NB4 (cell line): ENCODE data around the gene OSM.

Experiments used
- DNase-seq: peaks from one replicate; pipeline ENCODE4 v3.0.0; 2010; ENCODE audit warnings: low read depth
- H3K4me3 ChIP-seq: one replicate; pipeline ENCODE4 v1.5.1; 2011; ENCODE audit warnings: mild to moderate bottlenecking, low read depth, low read length, moderate library complexity
- CTCF ChIP-seq: IDR thresholded peaks from one replicate; pipeline ENCODE4 v1.5.1; 2012; ENCODE audit warnings: low read depth, low read length
- MAX ChIP-seq: IDR thresholded peaks from 2 replicates; pipeline ENCODE4 v1.6.1; 2011; ENCODE audit warnings: low read depth, low read length
- MYC ChIP-seq: IDR thresholded peaks from 2 replicates; pipeline ENCODE4 v1.6.1; 2011; ENCODE audit warnings: low read depth, low read length
- POLR2A ChIP-seq: IDR thresholded peaks from 2 replicates; pipeline ENCODE4 v1.6.1; 2011; ENCODE audit warnings: mild to moderate bottlenecking; ENCODE audit not compliant: insufficient read length; ENCODE audit errors: extremely low read depth

OSM gene

GRCh38 chr22:30243661-30244060 is 23.0 kb downstream of the OSM start:
- DNase-seq, result no peak
- no peak overlapping the region for H3K4me3 ChIP-seq
- TF ChIP-seq MAX (no peak), MYC (no peak), POLR2A (no peak), CTCF (no peak)

GRCh38 chr22:30241576-30242371 is 24.9 kb downstream of the OSM start:
- DNase-seq, result no peak
- TF ChIP-seq CTCF (no peak), MAX (no peak), MYC (no peak), POLR2A (no peak)
- H3K4me3 ChIP-seq, result no peak overlapping the region

GRCh38 chr22:30240541-30241417 is 25.9 kb downstream of the OSM start:
- no peak for DNase-seq
- H3K4me3 ChIP-seq, result no peak overlapping the region
- no peak for TF ChIP-seq MYC
- TF ChIP-seq CTCF, result no peak

- TF ChIP-seq POLR2A (no peak), MYC (no peak), MAX (no peak), CTCF (no peak)
- DNase-seq, result peak; percentile 84
- no peak overlapping the region for H3K4me3 ChIP-seq
Measured at GRCh38 chr22:30239488-30240405, 26.9 kb downstream of the OSM start.

- no peak for TF ChIP-seq MAX
- TF ChIP-seq MYC, result no peak
- no peak for TF ChIP-seq CTCF
- no peak for TF ChIP-seq POLR2A
- no peak overlapping the region for H3K4me3 ChIP-seq
- DNase-seq, result no peak
Measured at GRCh38 chr22:30238661-30239487, 27.8 kb downstream of the OSM start.
